Nephron progenitor cell (in vitro differentiated cells): ENCODE data around the gene ARHGEF4.

Source experiments
- DNase-seq: peaks from one replicate; pipeline ENCODE4 v3.0.0; 2021
- H3K27ac Mint-ChIP-seq: 2 replicates; pipeline ENCODE4 v1.8.0; 2021; ENCODE audit warnings: mild to moderate bottlenecking, moderate library complexity, mixed read lengths
- H3K27me3 Mint-ChIP-seq: 2 replicates; pipeline ENCODE4 v1.8.0; 2021; ENCODE audit warnings: mild to moderate bottlenecking, low read depth, mixed read lengths; ENCODE audit not compliant: poor library complexity
- H3K36me3 Mint-ChIP-seq: 2 replicates; pipeline ENCODE4 v1.8.0; 2021; ENCODE audit warnings: low read depth, mixed read lengths
- H3K4me1 Mint-ChIP-seq: 2 replicates; pipeline ENCODE4 v1.8.0; 2021; ENCODE audit warnings: mixed read lengths
- H3K4me3 Mint-ChIP-seq: 2 replicates; pipeline ENCODE4 v1.8.0; 2021; ENCODE audit warnings: mild to moderate bottlenecking, moderate library complexity, mixed read lengths
- H3K9me3 Mint-ChIP-seq: 2 replicates; pipeline ENCODE4 v1.8.0; 2021; ENCODE audit warnings: mild to moderate bottlenecking, moderate library complexity, mixed read lengths
- CTCF ChIP-seq: fragments of 200-600 bp; sonication (generic); IDR thresholded peaks from 2 replicates; pipeline ENCODE4 v1.5.0; 2021; ENCODE audit warnings: antibody characterized with exemption

ARHGEF4 gene

GRCh38 chr2:130813722-130814121 is 23.0 kb upstream of the ARHGEF4 start:
- Mint-ChIP-seq H3K4me1 (peaks cover 16% of the 10 kb centered on the region), H3K9me3 (no peaks in the 10 kb centered on the region), H3K36me3 (no peaks in the 10 kb centered on the region), H3K27me3 (peaks cover 6% of the 10 kb centered on the region), H3K4me3 (no peak overlapping the region), H3K27ac (peak overlapping the region; percentile 36)
- DNase-seq = no peak
- no peak for TF ChIP-seq CTCF

- no peak for DNase-seq
- Mint-ChIP-seq H3K36me3 (no peaks in the 10 kb centered on the region), H3K27ac (no peak overlapping the region), H3K4me1 (peaks cover 28% of the 10 kb centered on the region), H3K27me3 (peaks cover 6% of the 10 kb centered on the region), H3K4me3 (no peak overlapping the region), H3K9me3 (no peaks in the 10 kb centered on the region)
- no peak for TF ChIP-seq CTCF
Measured at GRCh38 chr2:130814931-130815680, 21.6 kb upstream of the ARHGEF4 start.

- no peak for TF ChIP-seq CTCF
- H3K9me3 Mint-ChIP-seq = no peaks in the 10 kb centered on the region
- H3K4me3 Mint-ChIP-seq = no peak overlapping the region
- peaks cover 42% of the 10 kb centered on the region for H3K4me1 Mint-ChIP-seq
- H3K36me3 Mint-ChIP-seq = no peaks in the 10 kb centered on the region
- H3K27me3 Mint-ChIP-seq = no peaks in the 10 kb centered on the region
- DNase-seq = no peak
- H3K27ac Mint-ChIP-seq = peak overlapping the region; percentile 11
Measured at GRCh38 chr2:130818809-130819208, 17.9 kb upstream of the ARHGEF4 start.

- H3K27ac Mint-ChIP-seq = no peak overlapping the region
Measured at GRCh38 chr2:130819226-130819607, 17.5 kb upstream of the ARHGEF4 start.

GRCh38 chr2:130819608-130820278 is 17.0 kb upstream of the ARHGEF4 start:
- no peaks in the 10 kb centered on the region for H3K9me3 Mint-ChIP-seq
- H3K27me3 Mint-ChIP-seq = peaks cover 4% of the 10 kb centered on the region
- TF ChIP-seq CTCF = no peak
- H3K4me3 Mint-ChIP-seq = peak overlapping the region; percentile 47
- DNase-seq = peak; percentile 62
- H3K27ac Mint-ChIP-seq = no peak overlapping the region
- H3K4me1 Mint-ChIP-seq = peaks cover 44% of the 10 kb centered on the region
- no peaks in the 10 kb centered on the region for H3K36me3 Mint-ChIP-seq

More at GRCh38 chr2:130819226-130819607, 17.5 kb upstream of the ARHGEF4 start:
- Mint-ChIP-seq H3K9me3 (no peaks in the 10 kb centered on the region), H3K4me1 (peaks cover 42% of the 10 kb centered on the region), H3K27me3 (peaks cover under 1% of the 10 kb centered on the region), H3K36me3 (no peaks in the 10 kb centered on the region), H3K4me3 (no peak overlapping the region)
- DNase-seq = no peak
- no peak for TF ChIP-seq CTCF
